Activated CD4-positive, alpha-beta T cell treated with anti-CD3 and anti-CD28 coated beads, Interleukin-2, amount 50 U/mL, for 24 hours (primary cell): ENCODE data around the gene UBN2.
A peak's percentile ranks its signal among the peaks of the same experiment; 100 is the strongest.
"Not testable (repeated sequence)": the region's sequence is repeated elsewhere in the genome, so short reads cannot be mapped to it uniquely, and the experiment has no call there.

Experiments used
- DNase-seq, 2 donors: peaks; one replicate each; pipeline ENCODE4 v3.0.0-alpha.2; 2020; ENCODE audit warnings: low read depth in 1 of 2, low spot score in 1 of 2

The UBN2 gene

DNA sequence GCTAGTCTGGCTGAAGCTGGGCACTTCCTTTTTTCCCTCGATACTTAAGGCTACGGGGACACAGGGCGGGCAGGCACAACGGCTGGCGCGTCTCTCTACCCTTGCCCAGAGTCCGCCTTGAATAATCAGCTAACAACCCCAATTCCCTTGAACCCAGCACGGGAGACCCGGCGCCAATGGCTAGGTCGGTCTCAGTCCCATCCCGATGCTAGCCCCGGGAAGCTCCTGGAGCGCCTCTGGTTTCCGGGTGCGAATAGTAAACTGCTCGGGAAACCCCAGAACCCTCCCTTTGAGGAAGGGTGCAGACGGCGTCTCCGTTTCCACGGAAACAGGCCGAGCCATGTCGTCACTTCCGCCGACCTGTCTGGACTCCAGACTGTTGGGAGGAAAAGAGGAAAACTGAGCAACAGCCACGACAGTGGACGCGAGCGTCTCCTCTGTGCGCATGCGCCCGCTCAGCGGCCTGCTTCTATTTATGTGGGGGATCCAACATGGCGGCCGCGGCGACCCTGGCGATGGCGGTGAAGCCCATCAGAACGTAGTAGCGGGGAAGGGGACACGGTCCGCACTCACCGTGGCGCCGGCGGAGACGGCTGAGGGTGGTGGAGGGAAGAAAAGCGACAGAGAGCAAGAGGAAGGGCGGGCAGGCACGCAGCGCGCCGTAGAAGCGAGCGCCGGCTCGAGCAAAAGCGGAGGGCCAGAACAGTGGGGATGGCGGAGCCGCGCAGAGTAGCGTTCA is at the start of gene UBN2:
UBN2 (plus strand) TSS at position 464 of the 739 bp plus-strand sequence; CDS start at position 712, 248 bp downstream.
- peak; percentile 86 to 93 for DNase-seq

DNA sequence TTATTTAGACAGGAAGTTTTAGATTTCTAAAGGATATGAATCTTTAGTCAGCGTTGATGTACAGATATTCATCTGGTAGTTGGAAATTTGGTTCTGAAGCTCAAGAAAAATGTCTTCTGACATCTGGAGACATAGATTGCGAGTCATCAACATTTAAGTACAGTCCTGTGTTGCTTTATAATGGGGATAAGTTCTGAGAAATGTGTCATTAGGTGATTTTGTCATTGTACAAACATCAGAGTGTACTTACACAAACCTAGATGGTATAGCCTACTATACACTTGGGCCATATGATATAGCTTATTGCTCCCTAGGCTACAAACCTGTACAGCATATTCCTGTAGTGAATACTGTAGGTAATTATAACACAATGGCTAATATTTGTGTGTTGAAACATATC is 49.6 kb upstream of the UBN2 start:
- DNase-seq, result no peak

DNA sequence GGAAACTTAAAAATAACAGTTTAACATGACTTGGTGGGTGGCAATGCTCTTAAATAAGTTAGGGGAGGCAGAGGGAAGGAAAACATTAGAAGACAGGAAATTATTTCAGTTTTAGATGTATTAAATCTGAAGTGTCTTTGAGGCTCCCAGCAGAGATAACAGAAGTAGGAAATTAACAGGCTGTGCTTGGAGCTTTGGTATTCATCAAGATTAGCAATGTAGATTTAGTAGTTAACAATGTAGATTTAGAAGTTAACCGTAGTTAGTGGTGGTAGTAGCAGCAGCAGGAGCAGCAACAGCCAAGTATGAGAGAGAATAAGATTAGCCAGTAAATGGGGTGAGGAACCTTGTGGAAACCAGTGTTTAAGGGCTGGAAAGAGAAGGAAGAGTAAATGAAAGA is 48.7 kb upstream of the UBN2 start:
- DNase-seq, result no peak

DNA sequence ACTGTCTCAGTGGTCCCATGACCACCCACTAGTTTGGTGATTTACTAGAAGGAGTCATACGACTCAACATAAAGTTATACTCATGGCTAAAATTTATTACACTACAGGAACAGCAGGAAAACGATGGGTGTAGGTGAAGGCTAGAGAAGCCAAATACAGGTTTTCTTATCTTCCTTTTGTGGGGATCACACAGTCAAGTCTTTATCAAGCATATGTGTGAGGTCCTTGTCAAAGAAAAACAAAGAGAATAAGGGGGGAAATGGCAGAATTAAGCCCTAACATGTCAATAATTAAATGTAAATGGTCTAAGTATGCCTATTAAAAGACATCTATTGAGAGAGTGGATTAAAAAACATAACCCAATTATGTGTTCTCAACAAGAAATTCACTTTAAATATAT is 47.8 kb upstream of the UBN2 start:
- DNase-seq, result no peak

GRCh38 chr7:139183878-139184338 is 47.1 kb upstream of the UBN2 start:
- DNase-seq, result no peak

DNA sequence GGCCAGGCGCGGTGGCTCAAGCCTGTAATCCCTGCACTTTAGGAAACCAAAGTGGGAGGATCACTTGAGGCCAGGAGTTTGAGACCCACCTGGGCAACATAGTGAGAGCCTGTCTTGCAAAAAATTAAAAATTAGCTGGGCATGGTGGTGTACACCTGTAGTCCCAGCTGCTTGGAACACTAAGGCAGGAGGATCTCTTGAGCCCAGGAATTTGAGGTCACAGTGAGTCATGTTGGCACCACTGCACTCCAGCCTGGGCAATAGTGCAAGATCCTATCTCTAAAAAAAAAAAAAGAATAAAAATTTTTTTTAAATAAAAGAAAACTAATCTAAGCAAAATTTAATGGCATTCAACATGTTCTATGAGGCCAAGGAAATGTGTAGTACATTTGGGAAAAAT is 44.9 kb upstream of the UBN2 start:
- DNase-seq, result no peak

- DNase-seq, result no peak
Measured at GRCh38 chr7:139189357-139189756, 41.7 kb upstream of the UBN2 start.

GRCh38 chr7:139192014-139192706 is 38.9 kb upstream of the UBN2 start:
- no peak for DNase-seq

DNA sequence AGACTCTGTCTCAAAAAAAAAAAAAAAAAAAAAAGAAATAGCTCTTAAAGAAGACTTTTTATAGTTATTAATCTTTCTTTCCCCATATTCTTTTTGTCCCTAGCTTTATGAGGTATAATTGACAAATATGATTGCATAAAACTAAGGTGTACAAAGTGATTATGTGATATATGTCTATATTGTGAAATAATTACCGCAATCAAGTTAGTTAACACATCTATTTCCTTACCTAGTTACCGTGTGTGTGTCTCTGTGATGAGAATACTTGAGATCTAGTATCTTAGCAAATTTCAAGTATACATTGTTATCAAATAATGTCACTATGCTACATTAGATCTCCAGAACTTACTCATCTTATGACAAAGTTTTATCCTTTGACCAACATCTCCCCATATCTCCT is 30.7 kb upstream of the UBN2 start:
- no peak for DNase-seq

GRCh38 chr7:139203992-139204391 is 27.0 kb upstream of the UBN2 start:
- no peak for DNase-seq

DNA sequence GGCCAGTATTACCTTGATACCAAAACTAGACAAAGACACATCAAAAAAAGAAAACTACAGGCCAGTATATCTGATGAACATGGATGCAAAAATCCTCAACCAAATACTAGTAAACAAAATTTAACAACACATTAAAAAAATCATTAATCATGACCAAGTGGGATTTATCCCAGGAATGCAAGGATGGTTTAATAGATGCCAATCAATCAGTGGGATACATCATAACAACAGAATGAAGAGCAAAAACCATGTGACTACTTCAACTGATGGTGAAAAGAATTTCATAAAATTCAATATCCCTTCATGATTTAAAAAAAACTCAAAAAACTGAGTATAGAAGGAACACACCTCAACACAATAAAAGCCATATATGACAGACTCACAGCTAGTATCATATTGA is 25.2 kb upstream of the UBN2 start:
- DNase-seq, result no peak

- DNase-seq, result no peak
Measured at GRCh38 chr7:139212133-139212532, 18.9 kb upstream of the UBN2 start.

DNA sequence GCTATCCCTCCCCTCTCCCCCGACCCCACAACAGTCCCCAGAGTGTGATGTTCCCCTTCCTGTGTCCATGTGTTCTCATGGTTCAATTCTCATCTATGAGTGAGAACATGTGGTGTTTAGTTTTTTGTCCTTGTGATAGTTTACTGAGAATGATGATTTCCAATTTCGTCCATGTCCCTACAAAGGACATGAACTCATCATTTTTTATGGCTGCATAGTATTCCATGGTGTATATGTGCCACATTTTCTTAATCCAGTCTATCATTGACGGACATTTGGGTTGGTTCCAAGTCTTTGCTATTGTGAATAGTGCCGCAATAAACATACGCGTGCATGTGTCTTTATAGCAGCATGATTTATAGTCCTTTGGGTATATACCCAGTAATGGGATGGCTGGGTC is 17.5 kb upstream of the UBN2 start:
- not testable (repeated sequence) for DNase-seq

GRCh38 chr7:139218173-139218572 is 12.9 kb upstream of the UBN2 start:
- no peak for DNase-seq

DNA sequence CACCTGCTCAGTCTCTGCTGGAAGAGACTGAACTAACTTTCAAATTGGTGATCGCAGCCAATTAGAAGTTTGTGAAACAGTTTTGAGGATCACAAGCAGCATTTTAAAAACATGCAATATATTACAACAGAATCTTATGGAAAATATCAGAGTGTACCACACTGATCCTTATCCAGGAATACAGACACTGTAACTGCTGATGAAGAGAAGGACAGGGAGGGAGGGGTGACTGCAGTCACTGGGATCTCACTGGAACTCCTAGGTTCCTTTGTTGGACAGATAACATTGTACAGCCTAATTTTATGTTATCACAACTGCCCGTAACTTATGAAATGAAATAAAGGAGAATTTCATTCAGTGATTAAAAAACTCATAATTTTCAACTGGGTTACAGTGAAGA is 6.8 kb upstream of the UBN2 start:
- no peak for DNase-seq

GRCh38 chr7:139224836-139225235 is 6.2 kb upstream of the UBN2 start:
- DNase-seq, result not testable (repeated sequence)

GRCh38 chr7:139225286-139226157 is 5.5 kb upstream of the UBN2 start:
- DNase-seq, result not testable (repeated sequence)

- not testable (repeated sequence) for DNase-seq
Measured at GRCh38 chr7:139226158-139226515, 4.9 kb upstream of the UBN2 start.

DNA sequence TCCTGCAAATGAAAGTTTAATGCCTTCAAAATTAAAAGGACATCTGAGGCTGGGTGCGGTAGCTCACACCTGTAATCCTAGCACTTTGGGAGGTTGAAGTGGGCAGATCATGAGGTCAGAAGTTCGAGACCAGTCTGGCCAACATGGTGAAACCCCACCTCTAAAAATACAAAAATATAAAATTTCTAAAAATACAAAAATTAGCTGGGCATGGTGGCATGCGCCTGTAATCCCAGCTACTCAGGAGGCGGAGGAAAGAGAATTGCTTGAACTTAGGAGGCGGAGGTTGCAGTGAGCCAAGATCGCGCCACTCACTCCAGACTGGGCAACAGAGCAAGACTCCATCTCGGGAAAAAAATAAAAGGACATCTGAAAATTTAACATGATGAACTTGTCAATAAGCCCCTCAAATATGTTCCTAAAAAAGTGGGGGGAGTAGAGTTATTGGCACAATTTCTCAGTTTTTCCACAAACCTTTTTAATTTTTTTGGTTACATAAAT is 4.0 kb upstream of the UBN2 start:
- DNase-seq, result not testable (repeated sequence)

- no peak for DNase-seq
Measured at GRCh38 chr7:139230023-139230422, 1.0 kb upstream of the UBN2 start.

DNA sequence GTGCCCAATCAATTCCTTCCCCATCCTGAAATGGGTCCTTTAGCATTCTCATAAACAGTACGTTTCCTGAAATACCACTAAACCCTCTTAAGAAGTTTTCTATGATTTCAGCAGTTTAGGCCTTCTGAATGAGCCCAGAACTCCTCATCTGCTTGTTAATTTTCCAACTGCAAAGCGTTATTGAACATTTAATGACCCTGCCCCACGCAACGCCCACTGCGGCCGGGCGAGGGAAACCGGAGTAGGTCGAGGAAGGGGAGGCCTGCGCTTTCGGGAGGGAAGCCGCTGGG is 608 bp upstream of the UBN2 start:
- DNase-seq, result no peak
